Tibial nerve (tissue), 3 donors: ENCODE measurements around the gene EEF1AKMT3.

Source experiments
- CTCF ChIP-seq, 5 experiments: fragments of 200-600 bp in 3 of 5; fragments of 450-650 bp in 2 of 5; sonication (generic) in 3 of 5; IDR thresholded peaks; one replicate each; pipeline ENCODE4 v1.5.1; 2016 to 2019; ENCODE audit warnings: antibody characterized with exemption in 5 of 5, mild to moderate bottlenecking in 3 of 5, moderate library complexity in 2 of 5
- POLR2A ChIP-seq, 2 donors: fragments of 450-650 bp; IDR thresholded peaks; one replicate each; pipeline ENCODE4 v1.6.1; 2017; ENCODE audit warnings: antibody characterized with exemption in 2 of 2, mild to moderate bottlenecking in 2 of 2, moderate library complexity in 2 of 2

- TF ChIP-seq CTCF (IDR thresholded peaks at IDR 0.05) (no peak), POLR2A (IDR thresholded peaks at IDR 0.05) (no peak)
These were observed 5.1 kb upstream of the EEF1AKMT3 start for GRCh38 chr12:57767305-57767698.
